Suprapubic skin (tissue), 4 donors: ENCODE data around the gene GSK3B. TPM values are rescaled to one million over a fixed set of nuclear protein-coding genes. Genes with fewer than 3 reads are reported as not detected.

ENCODE experiments used
- DNase-seq, 2 donors: peaks; one replicate each; pipeline ENCODE4 v3.0.0-alpha.2; 2019; ENCODE audit warnings: low spot score in 2 of 2
- H3K27ac ChIP-seq: fragments of 200-600 bp; sonication (generic); one replicate; pipeline ENCODE4 v1.5.1; 2019
- H3K27me3 ChIP-seq: fragments of 200-600 bp; sonication (generic); one replicate; pipeline ENCODE4 v1.5.1; 2019
- H3K36me3 ChIP-seq: fragments of 200-600 bp; sonication (generic); one replicate; pipeline ENCODE4 v1.5.1; 2019
- H3K4me1 ChIP-seq: fragments of 200-600 bp; sonication (generic); one replicate; pipeline ENCODE4 v1.5.1; 2019
- H3K4me3 ChIP-seq: fragments of 200-600 bp; sonication (generic); one replicate; pipeline ENCODE4 v1.5.1; 2019; ENCODE audit warnings: mild to moderate bottlenecking
- H3K9me3 ChIP-seq: fragments of 200-600 bp; sonication (generic); one replicate; pipeline ENCODE4 v1.5.1; 2019
- CTCF ChIP-seq, 2 donors: fragments of 200-600 bp in 1 of 2; fragments of 450-650 bp in 1 of 2; sonication (generic) in 1 of 2; IDR thresholded peaks; one replicate each; pipeline ENCODE4 v1.5.1; 2016 to 2019; ENCODE audit warnings: antibody characterized with exemption in 2 of 2, mild to moderate bottlenecking in 1 of 2, moderate library complexity in 1 of 2
- EP300 ChIP-seq: sonication (generic); formaldehyde crosslinking; IDR thresholded peaks from one replicate; pipeline ENCODE4 v1.6.1; 2017; ENCODE audit warnings: antibody characterized with exemption
- POLR2A ChIP-seq, 2 donors: fragments of 450-650 bp; IDR thresholded peaks; one replicate each; pipeline ENCODE4 v1.6.1; 2017; ENCODE audit warnings: antibody characterized with exemption in 2 of 2, mild to moderate bottlenecking in 2 of 2, moderate library complexity in 2 of 2
- POLR2AphosphoS5 ChIP-seq, 3 donors: sonication (generic); formaldehyde crosslinking; IDR thresholded peaks; one replicate each; pipeline ENCODE4 v1.6.1; 2017; ENCODE audit warnings: antibody characterized with exemption in 3 of 3
- WGBS: methylation state at CpG from one replicate; pipeline ENCODE4 v1.1.5; 2018; 5-methylcytosine and 5-hydroxymethylcytosine counted together
- total RNA-seq, 4 donors: library from RNA; depleted of rRNA; stranded (reverse); fragments of >200 nt; gene quantifications; one replicate each; pipeline ENCODE4 v1.1.0, GENCODE V29; 2016

GSK3B gene
- total RNA-seq, 4 donors from 2014 or later: 43.8 to 58.1 (median 53.0) TPM

GRCh38 chr3:119945291-119945690 lies 149.0 kb downstream of the GSK3B start:
- no peaks in the 10 kb centered on the region for H3K36me3 ChIP-seq
- no peaks in the 10 kb centered on the region for H3K9me3 ChIP-seq
- no peak for DNase-seq
- H3K4me3 ChIP-seq: no peak overlapping the region
- no peaks in the 10 kb centered on the region for H3K27me3 ChIP-seq
- WGBS: 63% methylated on average over 1 of the region's 1 CpG
- H3K4me1 ChIP-seq: no peaks in the 10 kb centered on the region
- TF ChIP-seq POLR2AphosphoS5 (IDR thresholded peaks at IDR 0.05): no peak
- no peak for TF ChIP-seq EP300
- TF ChIP-seq CTCF (IDR thresholded peaks at IDR 0.05): no peak
- TF ChIP-seq POLR2A (IDR thresholded peaks at IDR 0.05): no peak
- H3K27ac ChIP-seq: no peak overlapping the region

GRCh38 chr3:119944091-119944490 lies 150.2 kb downstream of the GSK3B start:
- TF ChIP-seq POLR2A (IDR thresholded peaks at IDR 0.05) (no peak), CTCF (IDR thresholded peaks at IDR 0.05) (no peak), EP300 (no peak), POLR2AphosphoS5 (IDR thresholded peaks at IDR 0.05) (no peak)
- 88% methylated on average over 2 of the region's 2 CpGs for WGBS
- no peak overlapping the region for H3K27ac ChIP-seq
- no peak overlapping the region for H3K4me3 ChIP-seq
- H3K9me3 ChIP-seq: no peaks in the 10 kb centered on the region
- H3K4me1 ChIP-seq: no peaks in the 10 kb centered on the region
- H3K36me3 ChIP-seq: no peaks in the 10 kb centered on the region
- no peaks in the 10 kb centered on the region for H3K27me3 ChIP-seq
- DNase-seq: no peak

GRCh38 chr3:119939077-119939476 lies 155.2 kb downstream of the GSK3B start:
- Histone ChIP-seq H3K27ac (no peak overlapping the region), H3K36me3 (no peaks in the 10 kb centered on the region), H3K27me3 (no peaks in the 10 kb centered on the region), H3K9me3 (no peaks in the 10 kb centered on the region), H3K4me1 (no peaks in the 10 kb centered on the region), H3K4me3 (no peak overlapping the region)
- no peak for DNase-seq
- WGBS: 97% methylated on average over 1 of the region's 1 CpG
- no peak for TF ChIP-seq EP300
- TF ChIP-seq POLR2A (IDR thresholded peaks at IDR 0.05): no peak
- TF ChIP-seq CTCF (IDR thresholded peaks at IDR 0.05): no peak
- TF ChIP-seq POLR2AphosphoS5 (IDR thresholded peaks at IDR 0.05): no peak

- Histone ChIP-seq H3K27me3 (no peaks in the 10 kb centered on the region), H3K27ac (no peak overlapping the region), H3K9me3 (no peaks in the 10 kb centered on the region), H3K4me1 (no peaks in the 10 kb centered on the region), H3K36me3 (no peaks in the 10 kb centered on the region), H3K4me3 (no peak overlapping the region)
- DNase-seq: no peak
- WGBS: 89% methylated on average over 2 of the region's 2 CpGs
- TF ChIP-seq POLR2A (IDR thresholded peaks at IDR 0.05): no peak
Measured at GRCh38 chr3:119937229-119937628, 157.0 kb downstream of the GSK3B start.

- TF ChIP-seq POLR2AphosphoS5 (IDR thresholded peaks at IDR 0.05) (no peak), POLR2A (IDR thresholded peaks at IDR 0.05) (no peak), CTCF (IDR thresholded peaks at IDR 0.05) (no peak), EP300 (no peak)
- Histone ChIP-seq H3K4me1 (peaks cover 7% of the 10 kb centered on the region), H3K36me3 (no peaks in the 10 kb centered on the region), H3K27ac (no peak overlapping the region), H3K4me3 (no peak overlapping the region), H3K9me3 (no peaks in the 10 kb centered on the region), H3K27me3 (no peaks in the 10 kb centered on the region)
- no peak for DNase-seq
- 78% methylated on average over 3 of the region's 3 CpGs for WGBS
Measured at GRCh38 chr3:119934249-119934648, 160.0 kb downstream of the GSK3B start.

GRCh38 chr3:119933207-119933606 lies 161.0 kb downstream of the GSK3B start:
- H3K27me3 ChIP-seq: no peaks in the 10 kb centered on the region
- no peak overlapping the region for H3K4me3 ChIP-seq
- no peaks in the 10 kb centered on the region for H3K36me3 ChIP-seq
- 68% methylated on average over 5 of the region's 5 CpGs for WGBS
- H3K27ac ChIP-seq: no peak overlapping the region
- no peaks in the 10 kb centered on the region for H3K9me3 ChIP-seq
- no peak for TF ChIP-seq POLR2A (IDR thresholded peaks at IDR 0.05)
- peaks cover 7% of the 10 kb centered on the region for H3K4me1 ChIP-seq
- DNase-seq: no peak
